Stimulated activated naive CD8-positive, alpha-beta T cell treated with anti-CD3 and anti-CD28 coated beads, Interleukin-15, Interleukin-2, amounts not matched to agents 100 U/mL and 50 U/mL, for 24 hours (primary cell): ENCODE results near the gene ABCF2.

Source experiments
- ATAC-seq: fragments of 150-1000 bp; cut with Tn5 transposase; one replicate; pipeline ENCODE4 v1.10.0; 2021
- DNase-seq: peaks from one replicate; pipeline ENCODE4 v3.0.0; 2021

Gene ABCF2

GRCh38 chr7:151252961-151253711 lies 26.1 kb upstream of the ABCF2 start:
- no peak for ATAC-seq
- DNase-seq = no peak

DNA sequence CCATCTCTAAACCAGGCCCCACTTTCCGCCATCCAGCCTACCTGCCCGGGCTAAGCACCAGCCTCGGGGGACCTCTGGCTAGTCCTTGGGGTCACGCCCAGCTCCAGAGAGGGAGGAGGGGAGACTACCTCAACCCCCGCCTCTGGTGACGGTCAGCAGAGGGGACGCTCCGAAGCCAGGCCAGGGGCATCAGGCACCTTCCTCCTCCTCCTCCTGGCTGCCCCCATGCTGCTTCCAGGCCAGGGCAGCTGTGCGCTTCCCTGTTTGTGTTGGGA lies 25.5 kb upstream of the ABCF2 start:
- DNase-seq (no peak), ATAC-seq (no peak)

GRCh38 chr7:151251689-151252560 lies 24.9 kb upstream of the ABCF2 start:
- DNase-seq = no peak
- ATAC-seq = peak; percentile 5

DNA sequence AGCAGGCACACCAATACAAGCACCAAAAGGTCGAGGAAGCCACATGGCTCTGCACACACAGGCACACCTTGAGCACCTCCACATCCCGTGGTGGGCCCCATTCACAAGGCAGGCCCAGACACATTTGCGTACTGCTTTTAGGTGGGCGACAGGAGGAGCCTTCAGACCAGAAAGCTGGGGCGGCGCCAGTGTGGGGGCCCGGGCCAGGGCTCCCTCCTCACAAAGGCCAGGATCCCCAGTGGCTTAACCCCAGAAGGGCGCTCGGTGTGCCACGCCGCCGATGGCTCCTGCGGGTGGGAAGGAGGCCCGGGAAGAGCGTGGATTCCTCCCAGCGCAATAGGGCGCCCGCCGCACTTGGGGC lies 24.3 kb upstream of the ABCF2 start:
- ATAC-seq = peak; percentile 16
- DNase-seq = peak; percentile 34

GRCh38 chr7:151250181-151251132 lies 23.5 kb upstream of the ABCF2 start:
- DNase-seq = no peak
- ATAC-seq = no peak

GRCh38 chr7:151249732-151250072 lies 22.7 kb upstream of the ABCF2 start:
- no peak for ATAC-seq
- no peak for DNase-seq

DNA sequence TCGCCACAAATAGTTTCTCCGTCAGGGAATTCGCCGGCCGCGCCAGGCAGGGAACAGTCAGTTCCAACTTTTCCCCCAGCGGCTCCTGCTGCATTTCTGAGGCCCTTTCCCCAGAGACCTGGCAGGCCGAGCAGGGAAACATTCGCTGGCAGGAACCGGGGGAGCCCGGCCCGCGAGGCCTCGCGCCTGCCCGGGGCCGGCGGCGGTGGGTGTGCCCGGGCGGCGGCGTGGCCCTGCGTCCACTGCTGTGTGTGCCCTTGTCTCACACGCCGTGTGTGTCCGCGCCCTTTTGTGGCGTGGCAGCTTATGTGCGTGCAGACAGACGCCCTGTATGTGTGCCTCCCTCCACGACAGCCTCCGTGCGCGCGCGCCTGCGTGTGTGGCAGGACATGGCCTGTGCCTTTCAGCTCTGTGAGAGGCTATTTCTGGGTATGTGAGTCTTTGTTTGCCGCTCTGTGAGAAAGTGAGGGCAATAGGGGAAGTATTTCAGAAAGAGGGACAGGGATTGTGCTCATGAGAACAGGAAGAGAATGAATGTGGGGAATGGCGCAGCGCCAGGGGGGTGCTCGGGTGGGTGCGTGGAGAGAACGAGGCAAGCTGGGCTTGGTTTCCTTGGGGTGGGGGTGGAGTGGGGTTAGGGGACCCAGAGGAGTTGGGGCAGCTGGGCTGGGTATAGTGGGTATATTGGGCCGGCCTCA lies 22.2 kb upstream of the ABCF2 start:
- ATAC-seq (no peak), DNase-seq (peak; percentile 42)

DNA sequence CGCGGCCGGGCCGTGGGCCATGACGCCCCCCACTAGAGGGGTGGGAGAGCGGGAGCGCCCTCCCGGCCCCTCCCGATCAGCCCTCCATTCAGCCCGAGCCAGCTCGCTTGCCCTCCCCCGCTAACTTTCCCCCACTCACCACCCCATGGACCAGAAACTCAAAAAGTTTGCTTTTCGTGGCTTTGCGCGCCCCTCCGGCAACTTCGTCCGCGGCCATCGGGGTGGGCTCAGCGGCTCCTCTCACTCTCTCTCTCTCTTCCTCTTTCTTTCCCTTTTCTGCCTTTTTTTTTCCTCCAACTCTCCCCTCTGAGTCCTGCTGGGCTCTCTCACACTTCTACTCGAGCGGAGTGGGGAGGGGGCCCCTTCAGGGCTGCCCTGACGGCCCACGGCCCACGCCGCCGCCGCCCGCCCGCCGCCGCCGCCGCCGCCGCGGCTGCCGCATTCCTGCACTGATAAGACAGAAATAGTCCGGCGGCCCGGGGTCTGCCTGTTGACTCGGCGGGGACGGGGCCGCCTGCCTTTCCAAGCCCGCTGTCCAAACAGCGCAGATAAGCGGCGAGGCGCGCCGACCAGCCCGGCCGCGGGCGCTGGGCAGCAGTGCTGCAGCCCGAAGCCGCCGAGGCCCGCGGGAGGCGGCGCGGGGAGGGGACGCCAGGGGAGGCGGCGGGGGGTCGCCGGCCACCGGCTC lies 21.5 kb upstream of the ABCF2 start, which contains the start of gene SMARCD3:
TSS of gene SMARCD3 (minus strand) at position 349 of the 688 bp plus-strand sequence. CDS start at position 217, 132 bp downstream.
- ATAC-seq (no peak), DNase-seq (no peak)

DNA sequence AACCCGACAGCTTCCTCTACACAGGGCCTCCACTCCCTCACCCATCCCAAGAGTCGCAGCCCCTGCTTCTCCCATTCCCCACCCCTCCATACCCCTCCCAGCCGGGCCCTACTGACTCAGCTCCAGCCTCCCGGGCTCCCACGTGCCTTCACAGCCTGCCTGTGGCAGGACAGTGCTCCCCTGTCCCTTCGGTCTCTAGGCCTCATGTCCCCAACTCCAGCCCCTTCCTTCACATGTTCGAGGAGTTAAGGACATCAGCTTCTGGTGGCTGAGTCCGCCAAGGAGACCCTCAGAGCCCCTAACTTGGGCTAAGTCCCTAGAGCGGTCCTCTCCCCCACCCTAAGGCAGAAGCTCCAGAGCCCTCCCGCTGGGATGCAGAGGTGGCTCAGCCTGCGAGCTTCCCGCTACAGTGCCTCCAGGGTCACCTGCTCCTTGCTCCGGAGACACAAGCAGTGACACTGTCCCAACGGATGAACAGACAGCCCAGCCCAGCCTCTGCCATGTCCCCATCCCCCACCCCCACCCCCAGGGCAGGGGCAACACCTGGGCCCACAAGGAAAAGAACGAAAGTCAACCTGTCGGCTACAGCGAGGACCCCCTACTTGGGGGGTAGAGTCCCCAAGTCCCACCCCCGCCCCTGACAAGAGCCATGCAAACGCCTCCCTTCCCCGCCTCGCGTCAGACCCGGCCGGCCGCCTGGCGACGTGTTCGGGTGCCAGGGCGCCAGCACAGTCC lies 20.8 kb upstream of the ABCF2 start:
- DNase-seq (no peak), ATAC-seq (no peak)

GRCh38 chr7:151246851-151247580 lies 20.0 kb upstream of the ABCF2 start:
- DNase-seq = no peak
- ATAC-seq = no peak

- DNase-seq = no peak
- no peak for ATAC-seq
Measured at GRCh38 chr7:151246102-151246850, 19.3 kb upstream of the ABCF2 start.

GRCh38 chr7:151245360-151246101 lies 18.5 kb upstream of the ABCF2 start:
- ATAC-seq (peak; percentile 70), DNase-seq (peak; percentile 79)

- DNase-seq = no peak
- ATAC-seq = no peak
Measured at GRCh38 chr7:151244841-151245346, 17.9 kb upstream of the ABCF2 start.

DNA sequence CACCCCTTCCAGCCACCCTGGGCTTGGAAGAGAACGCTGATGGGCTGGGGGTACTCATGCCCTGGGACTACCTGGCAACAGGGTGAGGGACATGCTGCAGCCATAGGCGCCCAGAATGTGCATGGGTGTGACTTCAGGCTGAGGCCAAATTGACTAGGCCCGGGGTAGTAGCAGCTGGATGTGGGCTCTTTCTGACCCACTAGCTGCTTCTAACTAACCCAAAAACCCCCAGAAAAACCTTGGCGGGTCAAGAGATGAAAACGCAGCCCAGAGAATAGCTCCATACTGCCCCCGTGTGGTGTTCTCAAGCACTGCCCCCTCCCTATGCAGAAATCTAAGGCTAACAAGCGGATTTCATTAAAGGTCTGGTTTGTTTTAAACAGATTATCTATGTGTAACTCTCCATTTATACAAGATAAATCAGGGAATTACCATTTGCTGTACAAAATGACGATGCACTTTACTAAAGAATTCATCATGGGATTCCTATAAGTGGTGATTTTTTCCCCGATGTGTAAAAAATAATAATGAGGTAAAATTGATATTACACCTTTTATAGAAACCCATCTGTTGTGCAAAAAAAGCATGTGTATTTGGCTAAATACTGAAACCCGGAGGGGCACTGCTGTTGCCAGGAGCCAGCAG lies 17.3 kb upstream of the ABCF2 start:
- DNase-seq (peak; percentile 76), ATAC-seq (peak; percentile 11)

- ATAC-seq = peak; percentile 9
- no peak for DNase-seq
Measured at GRCh38 chr7:151243408-151244195, 16.6 kb upstream of the ABCF2 start.

- DNase-seq (no peak), ATAC-seq (no peak)
Measured at GRCh38 chr7:151243045-151243349, 16.0 kb upstream of the ABCF2 start.
